EL (cell line): ENCODE measurements around the gene SIL1.

Source experiments
- DNase-seq: peaks from one replicate; pipeline ENCODE4 v3.0.0-alpha.2; 2016

Gene SIL1

GRCh38 chr5:138951986-138952735 is 246.0 kb downstream of the SIL1 start:
- DNase-seq, result no peak

GRCh38 chr5:138951091-138951985 is 246.8 kb downstream of the SIL1 start:
- no peak for DNase-seq

- no peak for DNase-seq
These were observed 247.6 kb downstream of the SIL1 start for GRCh38 chr5:138950421-138951031.

- DNase-seq, result no peak
These were observed 248.2 kb downstream of the SIL1 start for GRCh38 chr5:138949988-138950387.

GRCh38 chr5:138949223-138949574 is 249.0 kb downstream of the SIL1 start:
- DNase-seq, result no peak

- no peak for DNase-seq
These were observed 249.5 kb downstream of the SIL1 start for GRCh38 chr5:138948471-138949222.

GRCh38 chr5:138947780-138948179 is 250.4 kb downstream of the SIL1 start:
- no peak for DNase-seq

GRCh38 chr5:138946831-138947560 is 251.2 kb downstream of the SIL1 start:
- DNase-seq, result no peak

- DNase-seq, result no peak
These were observed 251.9 kb downstream of the SIL1 start for GRCh38 chr5:138946241-138946623.

- no peak for DNase-seq
These were observed 252.5 kb downstream of the SIL1 start for GRCh38 chr5:138945421-138946240.

GRCh38 chr5:138944527-138945322 is 253.4 kb downstream of the SIL1 start:
- peak; percentile 23 for DNase-seq

- DNase-seq, result no peak
These were observed 254.5 kb downstream of the SIL1 start for GRCh38 chr5:138943599-138944173.

- no peak for DNase-seq
These were observed 255.3 kb downstream of the SIL1 start for GRCh38 chr5:138942861-138943260.

GRCh38 chr5:138942066-138942465 is 256.1 kb downstream of the SIL1 start:
- DNase-seq, result no peak

GRCh38 chr5:138938526-138938925 is 259.6 kb downstream of the SIL1 start:
- no peak for DNase-seq

- DNase-seq, result no peak
These were observed 260.5 kb downstream of the SIL1 start for GRCh38 chr5:138937392-138938387.

GRCh38 chr5:138936968-138937345 is 261.2 kb downstream of the SIL1 start:
- no peak for DNase-seq

- DNase-seq, result no peak
These were observed 261.8 kb downstream of the SIL1 start for GRCh38 chr5:138936225-138936967.
